ENCODE measurements around the gene ARID4B. TPM values are rescaled to one million over a fixed set of nuclear protein-coding genes. Genes with fewer than 3 reads are reported as not detected.

The ARID4B gene
- total RNA-seq, 2 donors from 2014 or later, result 74.2 to 79.2 TPM

DNA sequence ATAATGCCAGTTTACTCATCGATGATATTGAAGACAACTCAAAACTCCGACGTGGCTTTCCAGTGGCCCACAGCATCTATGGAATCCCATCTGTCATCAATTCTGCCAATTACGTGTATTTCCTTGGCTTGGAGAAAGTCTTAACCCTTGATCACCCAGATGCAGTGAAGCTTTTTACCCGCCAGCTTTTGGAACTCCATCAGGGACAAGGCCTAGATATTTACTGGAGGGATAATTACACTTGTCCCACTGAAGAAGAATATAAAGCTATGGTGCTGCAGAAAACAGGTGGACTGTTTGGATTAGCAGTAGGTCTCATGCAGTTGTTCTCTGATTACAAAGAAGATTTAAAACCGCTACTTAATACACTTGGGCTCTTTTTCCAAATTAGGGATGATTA, 14.1 kb upstream of the ARID4B start:
- H3K27ac Mint-ChIP-seq, result no peak overlapping the region
- no peaks in the 10 kb centered on the region for H3K9me3 Mint-ChIP-seq
- DNase-seq (ENCODE audit: low spot score), result no peak
- H3K27me3 Mint-ChIP-seq, result no peaks in the 10 kb centered on the region
- no peak for ATAC-seq
- peaks cover 15% of the 10 kb centered on the region for H3K36me3 Mint-ChIP-seq
- H3K4me1 Mint-ChIP-seq (ENCODE audit: low read depth in 2 of 2), result peaks cover under 1 to 4% of the 10 kb centered on the region in 2 donors
- H3K4me3 Mint-ChIP-seq, result no peak overlapping the region

DNA sequence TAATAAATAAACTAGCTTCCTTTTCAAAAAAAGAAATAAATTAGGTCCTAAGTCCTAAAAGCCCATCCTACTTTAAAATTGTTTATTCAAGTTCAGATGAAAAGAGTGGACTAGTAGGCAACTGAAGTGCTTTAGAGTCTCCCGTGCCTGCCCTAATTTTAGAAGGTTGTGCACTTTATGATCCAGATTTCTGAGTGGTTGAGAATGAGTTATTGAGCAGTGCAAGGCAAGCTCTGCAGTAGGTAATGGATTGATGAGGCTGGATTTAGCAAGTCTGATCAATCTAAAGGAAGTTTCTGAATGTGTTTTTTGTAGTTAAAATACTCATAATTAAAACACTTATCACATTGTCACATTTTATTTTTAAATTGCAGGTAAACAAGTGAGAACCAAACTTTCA, 13.4 kb upstream of the ARID4B start:
- ATAC-seq (no peak), DNase-seq (ENCODE audit: low spot score) (no peak)
- Mint-ChIP-seq H3K4me3 (no peak overlapping the region), H3K27me3 (no peaks in the 10 kb centered on the region), H3K4me1 (ENCODE audit: low read depth in 2 of 2) (peaks cover 6 to 10% of the 10 kb centered on the region in 2 donors), H3K9me3 (no peaks in the 10 kb centered on the region), H3K36me3 (peaks cover 15% of the 10 kb centered on the region), H3K27ac (no peak overlapping the region)

DNA sequence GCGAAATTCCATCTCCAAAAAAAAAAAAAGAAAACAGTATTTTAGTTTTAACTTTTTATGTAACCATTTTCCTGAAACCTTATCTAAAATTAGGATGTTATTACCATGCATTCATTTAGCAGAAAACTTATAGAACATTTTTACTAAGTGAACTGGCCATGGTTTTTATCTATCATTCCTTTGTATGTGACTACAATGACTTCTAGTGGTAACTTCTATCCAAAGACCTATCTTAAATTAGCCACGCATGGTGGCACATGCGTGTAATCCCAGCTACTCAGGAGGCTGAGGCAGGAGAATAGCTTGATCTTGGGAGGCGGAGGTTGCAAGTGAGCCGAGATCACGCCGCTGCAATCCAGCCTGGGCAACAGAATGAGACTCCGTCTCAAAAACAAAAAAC, 11.8 kb upstream of the ARID4B start:
- Mint-ChIP-seq H3K36me3 (peaks cover 5% of the 10 kb centered on the region), H3K27ac (no peak overlapping the region), H3K9me3 (no peaks in the 10 kb centered on the region), H3K4me3 (no peak overlapping the region), H3K4me1 (ENCODE audit: low read depth in 2 of 2) (peaks cover 8 to 10% of the 10 kb centered on the region in 2 donors), H3K27me3 (no peaks in the 10 kb centered on the region)
- DNase-seq (ENCODE audit: low spot score), result no peak
- no peak for ATAC-seq

DNA sequence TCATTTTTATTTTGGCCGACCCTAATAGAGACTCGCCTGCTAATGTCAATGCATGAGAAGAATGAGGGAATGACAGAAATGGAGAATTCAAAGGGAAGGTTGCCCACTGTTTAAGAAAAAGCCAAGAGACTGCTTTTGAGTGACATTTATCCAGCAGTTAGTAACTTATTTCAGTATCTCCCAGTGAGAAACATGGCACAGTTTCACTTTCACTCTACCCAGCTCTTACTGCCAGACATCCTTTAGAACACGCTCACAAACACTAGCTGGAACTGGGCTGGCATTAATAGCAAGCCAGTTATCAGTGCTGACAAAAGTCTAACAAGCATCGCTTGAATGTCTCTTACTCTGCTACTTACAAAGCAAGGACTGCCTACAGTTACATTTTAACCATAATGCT, 8.9 kb upstream of the ARID4B start:
- no peaks in the 10 kb centered on the region for H3K27me3 Mint-ChIP-seq
- no peaks in the 10 kb centered on the region for H3K36me3 Mint-ChIP-seq
- DNase-seq (ENCODE audit: low spot score), result no peak
- peak overlapping the region; percentile 85 for H3K4me3 Mint-ChIP-seq
- H3K9me3 Mint-ChIP-seq, result no peaks in the 10 kb centered on the region
- ATAC-seq, result peak; percentile 79 to 80
- H3K4me1 Mint-ChIP-seq (ENCODE audit: low read depth in 2 of 2), result peaks cover 12 to 15% of the 10 kb centered on the region in 2 donors
- peak overlapping the region; percentile 77 to 89 for H3K27ac Mint-ChIP-seq

DNA sequence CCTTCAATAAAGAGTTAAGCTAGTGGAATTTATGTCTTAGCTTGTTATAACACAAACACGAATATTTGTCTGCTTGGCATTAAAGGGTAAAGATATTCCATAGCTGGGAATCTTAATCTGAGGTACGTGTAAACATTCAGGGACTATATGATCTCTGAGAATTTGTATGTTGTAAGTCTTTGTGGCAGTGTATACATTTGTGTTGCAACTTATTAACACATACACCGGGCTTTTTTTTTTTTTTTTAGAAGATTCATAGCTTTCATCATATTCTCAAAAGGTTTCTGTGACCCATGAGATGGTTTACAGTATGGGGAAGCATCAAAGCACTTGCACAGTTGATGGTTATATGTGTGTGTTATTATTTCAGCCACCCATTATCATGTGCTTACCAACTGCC, 3.4 kb upstream of the ARID4B start:
- Mint-ChIP-seq H3K4me1 (ENCODE audit: low read depth in 2 of 2) (peaks cover 10 to 23% of the 10 kb centered on the region in 2 donors), H3K27me3 (no peaks in the 10 kb centered on the region), H3K4me3 (no peak overlapping the region), H3K36me3 (peaks cover 5% of the 10 kb centered on the region), H3K27ac (no peak overlapping the region), H3K9me3 (no peaks in the 10 kb centered on the region)
- no peak for DNase-seq (ENCODE audit: low spot score)
- ATAC-seq, result no peak

DNA sequence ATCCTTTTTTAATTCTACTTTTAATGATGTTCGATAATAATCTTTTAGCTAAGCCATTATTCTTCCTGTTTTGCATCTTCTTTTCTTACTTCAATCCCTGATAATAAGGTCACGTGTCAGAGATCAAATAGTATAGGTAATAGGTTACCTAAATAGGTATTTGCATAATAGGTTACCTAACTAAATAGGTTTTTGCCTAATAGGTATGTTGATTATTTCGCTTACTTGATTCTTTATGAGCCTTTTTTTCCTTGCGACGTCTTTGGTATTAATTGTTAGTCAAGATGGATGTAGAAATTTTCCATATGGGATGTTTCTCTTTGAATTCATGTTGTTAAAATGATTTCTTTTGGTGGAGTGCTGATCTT, 2.9 kb upstream of the ARID4B start:
- ATAC-seq (no peak), DNase-seq (ENCODE audit: low spot score) (no peak)
- Mint-ChIP-seq H3K9me3 (no peaks in the 10 kb centered on the region), H3K4me1 (ENCODE audit: low read depth in 2 of 2) (peaks cover 15 to 27% of the 10 kb centered on the region in 2 donors), H3K27me3 (no peaks in the 10 kb centered on the region), H3K4me3 (no peak overlapping the region), H3K27ac (no peak overlapping the region), H3K36me3 (peaks cover 10% of the 10 kb centered on the region)

DNA sequence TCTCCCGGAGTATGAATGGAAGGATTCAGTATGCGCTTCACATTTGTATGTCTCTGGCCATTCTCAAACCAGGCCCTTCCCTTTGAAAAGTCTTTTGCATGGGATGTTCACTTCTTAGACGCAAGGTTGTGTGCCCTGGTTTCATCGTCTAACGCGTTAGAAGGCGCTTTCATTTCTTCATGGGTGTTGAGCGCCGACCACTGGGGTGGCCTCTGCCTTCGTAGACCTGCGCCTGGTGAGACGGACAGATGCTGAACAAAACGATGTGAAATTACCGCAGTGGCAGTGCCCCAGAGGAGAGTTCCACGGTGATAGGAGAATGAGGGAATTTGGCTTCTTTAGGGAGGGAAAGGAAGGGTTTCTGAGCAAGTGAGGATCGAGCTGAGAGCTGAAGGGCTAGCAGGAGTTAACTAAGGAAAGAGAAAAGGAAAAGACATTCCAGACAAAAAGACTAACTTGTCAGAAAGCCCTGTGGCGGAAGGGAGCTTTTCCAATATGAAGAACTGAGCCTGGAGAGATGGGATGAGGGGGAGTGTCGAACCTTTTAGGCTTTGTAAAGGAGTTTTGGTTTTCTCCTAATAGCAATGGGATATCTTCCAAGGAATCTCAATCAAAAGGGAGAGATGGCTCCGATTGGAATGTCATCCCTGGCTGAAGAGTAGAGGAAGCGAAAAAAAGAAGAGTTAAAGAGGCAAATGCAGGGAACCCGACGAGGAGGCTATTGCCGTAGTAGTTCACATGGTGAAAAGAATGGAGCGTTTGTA, 1.3 kb upstream of the ARID4B start:
- Mint-ChIP-seq H3K27ac (no peak overlapping the region), H3K4me1 (ENCODE audit: low read depth in 2 of 2) (peaks cover 21 to 28% of the 10 kb centered on the region in 2 donors), H3K36me3 (peaks cover 11% of the 10 kb centered on the region), H3K4me3 (no peak overlapping the region), H3K9me3 (no peaks in the 10 kb centered on the region), H3K27me3 (no peaks in the 10 kb centered on the region)
- ATAC-seq (peak in 1 of 2 donors; percentile 35), DNase-seq (ENCODE audit: low spot score) (peak; percentile 81)

DNA sequence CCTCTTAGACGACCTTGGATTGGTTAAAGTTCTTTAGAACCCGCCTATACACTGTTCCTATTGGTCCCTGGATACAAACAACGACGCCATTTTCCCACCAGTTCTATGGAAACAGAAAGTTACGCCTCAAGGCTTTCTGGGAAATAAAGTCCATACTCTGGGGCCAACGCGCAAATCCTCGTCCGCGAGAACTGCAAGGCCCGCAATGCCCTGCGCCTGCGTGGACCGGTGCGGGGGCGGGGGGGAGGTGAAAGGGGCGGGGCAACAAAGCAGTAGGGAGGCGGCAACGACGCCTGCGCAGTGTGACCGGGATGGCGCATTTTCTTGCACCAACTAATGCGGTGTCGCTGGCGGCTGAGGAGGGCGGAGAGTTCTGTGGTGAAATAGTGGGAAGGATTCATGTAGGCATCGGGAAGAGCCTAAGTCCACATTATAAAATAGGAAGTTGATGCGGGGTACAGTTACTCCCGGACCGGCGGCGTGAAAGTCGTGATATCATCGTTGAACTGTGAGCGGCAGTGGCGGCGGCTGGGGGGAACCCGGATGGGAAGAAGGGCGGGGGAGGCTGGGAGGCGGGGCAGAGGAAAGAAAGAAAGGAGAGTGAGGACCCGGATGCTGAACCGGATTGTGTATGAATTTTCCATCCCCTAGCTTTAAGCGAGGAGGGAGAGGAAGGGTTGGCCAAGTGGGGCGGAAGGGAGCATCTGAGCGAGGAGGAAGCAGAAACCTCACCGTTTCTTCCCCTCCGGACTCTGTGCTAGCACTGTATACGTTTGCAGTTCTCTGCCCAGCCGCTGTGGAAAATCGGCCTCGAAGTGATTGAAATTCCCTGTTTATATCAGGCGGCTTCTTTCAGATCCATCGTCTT, 526 bp upstream of the ARID4B start, which contains the start of gene GGPS1:
GGPS1 (plus strand) TSS at position 300 of the 868 bp plus-strand sequence. CDS start 6,695 bp downstream, outside the sequence.
- Mint-ChIP-seq H3K27me3 (no peaks in the 10 kb centered on the region), H3K9me3 (no peaks in the 10 kb centered on the region), H3K4me3 (no peak within 1 kb of the TSS), H3K27ac (no peak within 1 kb of the TSS), H3K4me1 (ENCODE audit: low read depth in 2 of 2) (peaks cover 21 to 31% of the 10 kb centered on the region in 2 donors), H3K36me3 (peaks cover 11% of the 10 kb centered on the region)
- DNase-seq (ENCODE audit: low spot score) (peak; percentile 98), ATAC-seq (peak; percentile 88 to 93)

DNA sequence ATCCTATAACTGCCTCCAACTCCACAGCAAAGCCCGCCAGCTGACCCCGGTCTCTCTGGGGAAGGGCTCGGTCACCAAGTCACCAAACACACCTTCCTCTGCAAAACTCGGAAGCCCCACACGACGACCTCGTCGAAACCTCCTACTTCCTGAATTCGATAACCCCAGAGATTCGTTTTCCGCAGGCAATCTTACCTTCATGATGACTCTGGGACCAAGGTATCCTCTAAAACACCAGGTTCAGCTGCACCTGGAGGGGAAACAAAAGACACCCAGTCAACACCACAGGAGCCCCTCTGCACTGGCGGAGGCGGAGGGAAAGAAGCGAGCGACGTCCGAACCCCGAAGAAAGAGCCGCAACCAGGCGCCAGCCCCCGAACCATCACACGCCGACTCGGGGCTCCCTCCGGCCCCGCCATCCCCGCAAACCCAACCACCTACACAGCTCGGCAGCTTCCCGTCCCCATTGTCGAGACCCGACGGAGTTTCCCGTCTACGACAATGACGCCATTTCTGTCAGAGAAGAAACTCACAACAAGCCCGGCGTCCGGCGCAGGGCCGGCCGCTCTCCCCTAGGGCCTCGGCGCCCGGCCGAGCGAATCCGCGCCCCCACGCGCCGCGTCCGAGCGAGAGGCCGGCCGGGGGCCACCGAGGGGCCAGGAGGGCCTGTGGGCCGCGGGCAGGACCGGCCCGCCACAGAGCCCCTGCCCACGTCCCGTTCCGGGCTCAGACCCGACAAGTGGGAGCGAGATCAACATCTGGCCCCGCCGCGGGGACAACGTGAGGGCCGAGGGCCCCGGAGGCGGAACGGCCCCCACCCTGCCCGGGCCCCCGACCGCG, 1.0 kb downstream of the ARID4B start:
- no peaks in the 10 kb centered on the region for H3K9me3 Mint-ChIP-seq
- H3K27ac Mint-ChIP-seq, result no peak overlapping the region
- peaks cover 30 to 35% of the 10 kb centered on the region in 2 donors for H3K4me1 Mint-ChIP-seq (ENCODE audit: low read depth in 2 of 2)
- no peaks in the 10 kb centered on the region for H3K27me3 Mint-ChIP-seq
- DNase-seq (ENCODE audit: low spot score) (peak; percentile 83), ATAC-seq (peak; percentile 15 to 39)
- H3K36me3 Mint-ChIP-seq, result peaks cover 15% of the 10 kb centered on the region
- H3K4me3 Mint-ChIP-seq, result peak overlapping the region; percentile 94

DNA sequence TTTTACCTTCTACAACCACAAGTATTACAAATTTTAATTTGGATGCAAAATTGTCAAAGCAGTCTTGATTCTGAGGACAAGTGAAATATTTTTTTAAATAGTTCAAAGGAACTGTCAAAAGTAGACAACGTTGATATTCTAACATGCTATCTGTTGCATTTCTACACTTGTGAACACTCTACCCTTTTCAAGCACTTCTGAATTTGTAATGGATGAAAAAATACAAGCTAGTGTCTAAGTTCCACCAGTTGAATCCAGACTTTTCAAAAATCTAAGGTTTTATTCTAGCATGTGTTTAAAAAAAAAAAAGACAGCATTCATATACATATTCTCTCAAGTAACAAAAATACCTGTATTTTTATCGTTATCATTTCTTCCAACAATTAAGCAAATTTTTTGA, 2.1 kb downstream of the ARID4B start:
- H3K27me3 Mint-ChIP-seq, result no peaks in the 10 kb centered on the region
- no peaks in the 10 kb centered on the region for H3K9me3 Mint-ChIP-seq
- H3K36me3 Mint-ChIP-seq, result peaks cover 15% of the 10 kb centered on the region
- H3K4me3 Mint-ChIP-seq, result peak overlapping the region; percentile 94
- DNase-seq (ENCODE audit: low spot score) (no peak), ATAC-seq (no peak)
- no peak overlapping the region for H3K27ac Mint-ChIP-seq
- peaks cover 32 to 40% of the 10 kb centered on the region in 2 donors for H3K4me1 Mint-ChIP-seq (ENCODE audit: low read depth in 2 of 2)

DNA sequence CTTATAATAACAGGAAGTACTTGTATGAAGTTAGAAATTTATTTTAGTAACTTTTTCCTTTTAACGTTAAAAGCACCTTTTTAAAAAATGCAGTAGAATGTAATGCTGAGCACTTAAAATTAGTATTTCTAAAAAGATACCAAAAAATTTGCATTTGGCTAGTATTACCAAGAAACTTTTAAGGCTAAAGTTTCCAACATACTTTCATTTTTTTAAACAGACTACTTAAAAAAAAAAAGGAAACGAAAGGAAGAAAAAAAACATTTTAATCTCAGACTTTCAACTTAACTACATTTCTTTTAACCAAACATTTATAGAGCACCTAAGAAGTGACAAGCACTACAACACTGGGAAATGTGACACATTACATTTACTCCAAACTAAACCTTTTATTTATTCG, 2.8 kb downstream of the ARID4B start:
- ATAC-seq, result no peak
- no peaks in the 10 kb centered on the region for H3K27me3 Mint-ChIP-seq
- H3K4me1 Mint-ChIP-seq (ENCODE audit: low read depth in 2 of 2), result peaks cover 38 to 48% of the 10 kb centered on the region in 2 donors
- peaks cover 21% of the 10 kb centered on the region for H3K36me3 Mint-ChIP-seq
- DNase-seq (ENCODE audit: low spot score), result no peak
- H3K9me3 Mint-ChIP-seq, result no peaks in the 10 kb centered on the region
- H3K4me3 Mint-ChIP-seq, result peak overlapping the region; percentile 94
- H3K27ac Mint-ChIP-seq, result peak overlapping the region in 1 of 2 donors; percentile 83

DNA sequence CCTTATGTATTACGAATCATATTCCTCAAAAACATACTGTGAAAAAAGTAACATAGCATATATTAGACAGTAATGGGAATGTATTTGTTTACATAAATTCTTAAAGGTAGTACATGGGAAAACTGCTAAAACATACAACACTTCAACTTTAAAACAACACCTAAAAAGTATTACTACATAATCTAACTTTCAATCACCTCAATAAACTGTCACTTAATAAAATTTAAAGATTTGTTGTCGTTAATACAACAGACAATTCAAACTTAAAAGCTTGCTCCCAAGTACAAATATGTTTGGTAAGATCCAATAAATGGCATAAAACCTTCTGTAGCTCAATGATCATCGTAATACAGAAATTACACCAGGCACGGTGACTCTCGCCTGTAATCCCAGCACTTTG, 3.7 kb downstream of the ARID4B start:
- peak overlapping the region; percentile 60 for H3K4me3 Mint-ChIP-seq
- H3K27ac Mint-ChIP-seq, result peak overlapping the region in 1 of 2 donors; percentile 83
- DNase-seq (ENCODE audit: low spot score) (no peak), ATAC-seq (no peak)
- peaks cover 21% of the 10 kb centered on the region for H3K36me3 Mint-ChIP-seq
- H3K27me3 Mint-ChIP-seq, result no peaks in the 10 kb centered on the region
- H3K9me3 Mint-ChIP-seq, result no peaks in the 10 kb centered on the region
- peaks cover 41 to 49% of the 10 kb centered on the region in 2 donors for H3K4me1 Mint-ChIP-seq (ENCODE audit: low read depth in 2 of 2)

DNA sequence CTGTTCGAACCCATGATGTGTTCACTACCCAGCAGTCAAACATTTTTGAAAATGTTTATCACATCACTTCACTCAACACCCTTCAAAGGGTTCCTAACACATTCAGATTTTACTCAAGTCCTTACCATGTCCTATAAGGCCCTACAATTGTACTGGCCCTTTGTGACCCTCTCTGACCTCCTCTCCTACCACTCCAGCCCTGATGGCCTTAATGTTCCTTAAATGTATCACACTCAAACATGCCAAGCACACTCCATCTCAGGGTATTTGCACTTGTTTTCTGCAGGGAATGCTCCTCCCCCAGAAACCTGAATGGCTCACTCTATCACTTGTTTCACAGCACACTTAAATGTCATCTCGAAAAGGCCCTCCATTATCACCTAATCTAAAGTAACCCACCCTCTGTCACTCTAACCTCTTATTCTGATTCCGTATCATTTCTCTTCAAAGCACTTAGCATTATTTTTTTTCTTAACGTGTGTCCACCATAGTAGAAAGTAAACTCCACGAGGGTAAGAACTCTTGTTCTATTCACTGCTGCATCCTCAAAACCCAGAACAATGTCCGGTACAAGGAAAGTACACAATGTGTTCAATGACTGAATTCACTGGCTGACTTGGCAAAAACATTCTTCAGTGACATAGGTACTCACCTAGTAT, 7.3 kb downstream of the ARID4B start:
- DNase-seq (ENCODE audit: low spot score) (no peak), ATAC-seq (no peak)
- peak overlapping the region; percentile 38 to 68 for H3K27ac Mint-ChIP-seq
- no peaks in the 10 kb centered on the region for H3K27me3 Mint-ChIP-seq
- peaks cover 18% of the 10 kb centered on the region for H3K36me3 Mint-ChIP-seq
- no peaks in the 10 kb centered on the region for H3K9me3 Mint-ChIP-seq
- H3K4me3 Mint-ChIP-seq, result peak overlapping the region; percentile 10
- H3K4me1 Mint-ChIP-seq (ENCODE audit: low read depth in 2 of 2), result peaks cover 49 to 59% of the 10 kb centered on the region in 2 donors

Data from natural killer cell treated with Interleukin-12 subunit alpha and Interleukin-12 subunit beta and Interleukin-15 and Interleukin-18, amount 100 ng/mL, for 72 hours (primary cell).